ENCODE results near the gene GRXCR1.

GRCh38 chr4:42881253-42881652 is 11.3 kb upstream of the GRXCR1 start:
- no peak for TF ChIP-seq EZH2 (IDR thresholded peaks at IDR 0.05; ENCODE audit: borderline replicate concordance, insufficient read depth, low read depth, low read length, poor library complexity, severe bottlenecking)
- TF ChIP-seq CTCF (IDR thresholded peaks at IDR 0.05): no peak

Data from B cell (primary cell).